Stimulated activated CD4-positive, alpha-beta T cell treated with anti-CD3 and anti-CD28 coated beads, Interleukin-12 subunit alpha, Interleukin-12 subunit beta, amount 100 ng/mL, for 4 hours (primary cell): ENCODE measurements around the gene PPP1R1C.

Source experiments
- DNase-seq: peaks from one replicate; pipeline ENCODE4 v3.0.0-alpha.2; 2020

Gene PPP1R1C

GRCh38 chr2:182064019-182064778 is 78.5 kb downstream of the PPP1R1C start:
- no peak for DNase-seq

GRCh38 chr2:182066400-182067087 is 80.9 kb downstream of the PPP1R1C start:
- DNase-seq = no peak

GRCh38 chr2:182067393-182067792 is 81.7 kb downstream of the PPP1R1C start:
- no peak for DNase-seq

- DNase-seq = no peak
These were observed 83.2 kb downstream of the PPP1R1C start for GRCh38 chr2:182068811-182069210.

- DNase-seq = no peak
These were observed 83.8 kb downstream of the PPP1R1C start for GRCh38 chr2:182069416-182069815.

GRCh38 chr2:182069908-182070307 is 84.3 kb downstream of the PPP1R1C start:
- no peak for DNase-seq

- DNase-seq = no peak
These were observed 85.1 kb downstream of the PPP1R1C start for GRCh38 chr2:182070736-182071135.

- no peak for DNase-seq
These were observed 87.2 kb downstream of the PPP1R1C start for GRCh38 chr2:182072861-182073260.

GRCh38 chr2:182073613-182074012 is 88.0 kb downstream of the PPP1R1C start:
- no peak for DNase-seq

- no peak for DNase-seq
These were observed 91.4 kb downstream of the PPP1R1C start for GRCh38 chr2:182077023-182077422.

GRCh38 chr2:182077448-182078142 is 91.9 kb downstream of the PPP1R1C start:
- no peak for DNase-seq

GRCh38 chr2:182078988-182079602 is 93.4 kb downstream of the PPP1R1C start:
- no peak for DNase-seq

- no peak for DNase-seq
These were observed 94.8 kb downstream of the PPP1R1C start for GRCh38 chr2:182080493-182080892.

GRCh38 chr2:182081602-182082260 is 96.1 kb downstream of the PPP1R1C start:
- no peak for DNase-seq

GRCh38 chr2:182088681-182089320 is 103.1 kb downstream of the PPP1R1C start:
- no peak for DNase-seq

GRCh38 chr2:182090486-182090885 is 104.8 kb downstream of the PPP1R1C start:
- DNase-seq = no peak

GRCh38 chr2:182097571-182098164 is 112.0 kb downstream of the PPP1R1C start:
- no peak for DNase-seq

- no peak for DNase-seq
These were observed 113.0 kb downstream of the PPP1R1C start for GRCh38 chr2:182098648-182099047.

GRCh38 chr2:182101263-182101662 is 115.6 kb downstream of the PPP1R1C start:
- no peak for DNase-seq

- DNase-seq = no peak
These were observed 117.9 kb downstream of the PPP1R1C start for GRCh38 chr2:182103526-182103925.

GRCh38 chr2:182110347-182110746 is 124.7 kb downstream of the PPP1R1C start:
- no peak for DNase-seq

GRCh38 chr2:182113334-182113733 is 127.7 kb downstream of the PPP1R1C start:
- no peak for DNase-seq
